GM10248 (cell line): ENCODE results near the gene ARSA.

Experiments
- CTCF ChIA-PET: fragments of 300-600 bp; sonication (Branson Sonifier 250); formaldehyde crosslinking; extraction: SDS; loops from one replicate; lab custom pipeline; 2021; ENCODE audit warnings: antibody characterized with exemption; lab: Yijun Ruan, JAX
- POLR2A ChIA-PET: fragments of 350-650 bp; sonication (Branson Sonifier 250); formaldehyde crosslinking; extraction: SDS; loops from one replicate; lab custom pipeline; 2020; ENCODE audit warnings: antibody characterized with exemption; lab: Yijun Ruan, JAX
- DNase-seq: peaks from one replicate; pipeline ENCODE4 v3.0.0; 2012; ENCODE audit errors: extremely low spot score
- CTCF ChIP-seq: IDR thresholded peaks from 2 replicates; pipeline ENCODE4 v1.5.1; 2012; ENCODE audit warnings: mild to moderate bottlenecking, low read depth; ENCODE audit errors: extremely low read depth, missing control alignments, control extremely low read depth

The ARSA gene

DNA sequence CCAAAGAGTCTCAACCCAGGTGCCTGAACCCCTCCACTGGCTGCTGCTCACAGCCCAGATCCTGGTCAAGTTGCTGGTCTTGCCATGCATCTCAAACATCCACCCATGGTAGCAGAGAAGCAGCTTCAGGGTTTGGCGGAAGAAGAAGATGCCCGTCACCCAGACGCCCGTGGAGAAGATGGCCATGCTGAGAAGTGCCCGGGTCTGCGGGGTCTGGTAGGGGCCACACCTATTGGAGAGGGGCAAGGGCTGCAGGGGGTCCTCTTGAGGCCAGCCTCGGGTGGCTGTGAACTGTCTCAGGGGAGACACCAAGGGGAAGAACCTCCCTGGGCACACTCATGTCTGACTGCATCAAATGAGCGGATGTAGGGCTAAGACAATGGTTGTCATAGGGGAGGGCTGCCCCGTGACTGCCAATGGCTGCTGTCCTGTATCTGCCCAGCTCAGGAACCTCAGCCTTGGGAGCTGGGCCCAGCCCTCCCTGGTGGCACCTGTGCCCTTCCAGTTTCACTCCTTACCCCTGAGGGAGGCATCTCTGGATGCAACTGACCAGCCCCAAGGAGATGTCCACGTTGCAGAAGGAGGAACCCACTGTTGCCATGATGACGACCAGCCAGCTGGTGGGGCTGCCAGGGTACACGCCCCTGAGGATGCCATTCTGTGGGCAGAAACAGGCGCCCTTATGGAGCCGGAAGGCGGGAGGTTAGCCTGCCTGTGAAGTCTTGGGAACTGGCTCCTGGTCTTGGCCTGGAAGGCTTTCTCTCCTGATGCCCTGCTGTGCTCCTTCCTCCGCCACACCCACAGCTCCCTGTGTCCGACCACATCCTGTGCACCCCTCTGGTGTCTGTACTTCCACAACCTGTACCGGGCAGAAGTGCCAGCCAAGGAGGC is 50.9 kb downstream of the ARSA start:
- POLR2A ChIA-PET: no interaction called here
- CTCF ChIA-PET: interaction anchor here (1.7 to 5.6 kb wide), 2 partner anchors 13 to 114 kb away, joined by 4 to 43 read pairs; partner anchors contain the start of gene SYCE3

GRCh38 chr22:50576070-50576469 is 51.9 kb downstream of the ARSA start:
- DNase-seq: no peak
- TF ChIP-seq CTCF: no peak
- ChIA-PET CTCF (interaction anchor here (0.9 to 5.6 kb wide), 5 partner anchors 10 to 115 kb away, joined by 3 to 43 read pairs (median 4); partner anchors contain the start of genes SCO2 and SYCE3), POLR2A (no interaction called here)

More for the DNA sequence above, 50.9 kb downstream of the ARSA start:
- no peak for TF ChIP-seq CTCF
- no peak for DNase-seq

GRCh38 chr22:50575426-50575941 is 52.5 kb downstream of the ARSA start:
- CTCF ChIA-PET: interaction anchor here (0.9 to 5.6 kb wide), 7 partner anchors 10 to 67 kb away, joined by 3 to 43 read pairs (median 4); partner anchors contain the start of genes LMF2, NCAPH2, SCO2 and SYCE3
- POLR2A ChIA-PET: no interaction called here
- no peak for TF ChIP-seq CTCF
- DNase-seq: no peak
